NT2/D1 (cell line): ENCODE results near the gene ST3GAL4.
"Not testable (repeated sequence)": the region's sequence is repeated elsewhere in the genome, so short reads cannot be mapped to it uniquely, and the experiment has no call there.

Source experiments
- DNase-seq: peaks from one replicate; pipeline ENCODE4 v3.0.0-alpha.2; 2011; ENCODE audit warnings: low read depth, low spot score
- H3K27me3 ChIP-seq: 2 replicates; pipeline ENCODE4 v1.6.0; 2011; ENCODE audit warnings: mild to moderate bottlenecking; ENCODE audit not compliant: insufficient read length, insufficient read depth
- H3K36me3 ChIP-seq: 2 replicates; pipeline ENCODE4 v1.6.1; 2011; ENCODE audit warnings: mild to moderate bottlenecking, low read length, mixed read lengths; ENCODE audit not compliant: insufficient read depth, insufficient read length
- H3K4me1 ChIP-seq: 2 replicates; pipeline ENCODE4 v1.5.1; 2011; ENCODE audit not compliant: insufficient read depth, insufficient read length
- H3K4me3 ChIP-seq: 2 replicates; pipeline ENCODE4 v1.5.1; 2011; ENCODE audit warnings: low read depth; ENCODE audit not compliant: insufficient read length
- H3K9ac ChIP-seq: 2 replicates; pipeline ENCODE4 v1.6.0; 2011; ENCODE audit warnings: low read depth; ENCODE audit not compliant: insufficient read length
- H3K9me3 ChIP-seq: 2 replicates; pipeline ENCODE4 v1.5.1; 2011; ENCODE audit warnings: mild to moderate bottlenecking, low read length; ENCODE audit not compliant: insufficient read depth
- SUZ12 ChIP-seq: IDR thresholded peaks from 2 replicates; pipeline ENCODE4 v1.6.1; 2011; ENCODE audit not compliant: insufficient read length, insufficient read depth; ENCODE audit errors: extremely low read depth
- YY1 ChIP-seq: IDR thresholded peaks from 2 replicates; pipeline ENCODE4 v1.6.1; 2011; ENCODE audit not compliant: insufficient read length, insufficient read depth
- ZNF274 ChIP-seq: IDR thresholded peaks from 2 replicates; pipeline ENCODE4 v1.6.1; 2011; ENCODE audit warnings: mild to moderate bottlenecking, low read depth, low read length

Gene ST3GAL4

DNA sequence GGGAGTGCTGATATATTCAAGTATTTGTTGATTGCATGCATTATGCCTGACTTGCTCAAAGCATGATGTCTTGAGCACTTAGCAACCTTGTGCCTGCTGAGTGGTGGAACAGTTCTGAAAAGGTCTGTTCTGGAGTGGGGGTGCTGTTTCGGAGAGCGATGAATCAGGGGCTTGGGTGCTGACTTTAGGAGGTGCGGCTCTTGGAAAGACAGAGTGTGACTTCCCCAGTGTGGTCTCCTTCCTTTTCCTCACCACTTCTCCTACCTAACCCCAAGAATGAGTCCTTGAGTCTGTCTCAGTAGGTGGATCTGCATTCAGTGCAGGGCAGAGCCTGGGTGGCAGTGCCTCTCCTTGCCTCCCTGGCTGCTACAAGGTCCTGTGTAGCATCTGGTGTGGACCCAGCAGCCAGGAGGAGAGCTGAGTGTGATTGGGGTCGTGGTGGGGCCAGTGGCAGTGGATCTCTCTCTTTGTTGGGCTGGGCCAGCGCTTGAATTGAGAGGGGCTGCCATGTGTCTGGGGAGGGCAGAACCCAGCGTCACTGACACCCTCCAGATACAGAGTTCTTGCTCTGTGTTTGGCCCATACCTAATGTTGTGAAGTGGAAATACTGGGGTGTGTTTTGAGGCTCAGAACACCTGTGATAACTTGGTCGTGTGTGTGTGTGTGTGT lies 35.9 kb downstream of the ST3GAL4 start:
- no peak overlapping the region for H3K9ac ChIP-seq
- peaks cover 12% of the 10 kb centered on the region for H3K4me1 ChIP-seq
- no peaks in the 10 kb centered on the region for H3K9me3 ChIP-seq
- no peak overlapping the region for H3K4me3 ChIP-seq
- no peak for TF ChIP-seq SUZ12
- TF ChIP-seq YY1: no peak
- no peak for TF ChIP-seq ZNF274
- H3K36me3 ChIP-seq: no peaks in the 10 kb centered on the region
- no peaks in the 10 kb centered on the region for H3K27me3 ChIP-seq
- no peak for DNase-seq

DNA sequence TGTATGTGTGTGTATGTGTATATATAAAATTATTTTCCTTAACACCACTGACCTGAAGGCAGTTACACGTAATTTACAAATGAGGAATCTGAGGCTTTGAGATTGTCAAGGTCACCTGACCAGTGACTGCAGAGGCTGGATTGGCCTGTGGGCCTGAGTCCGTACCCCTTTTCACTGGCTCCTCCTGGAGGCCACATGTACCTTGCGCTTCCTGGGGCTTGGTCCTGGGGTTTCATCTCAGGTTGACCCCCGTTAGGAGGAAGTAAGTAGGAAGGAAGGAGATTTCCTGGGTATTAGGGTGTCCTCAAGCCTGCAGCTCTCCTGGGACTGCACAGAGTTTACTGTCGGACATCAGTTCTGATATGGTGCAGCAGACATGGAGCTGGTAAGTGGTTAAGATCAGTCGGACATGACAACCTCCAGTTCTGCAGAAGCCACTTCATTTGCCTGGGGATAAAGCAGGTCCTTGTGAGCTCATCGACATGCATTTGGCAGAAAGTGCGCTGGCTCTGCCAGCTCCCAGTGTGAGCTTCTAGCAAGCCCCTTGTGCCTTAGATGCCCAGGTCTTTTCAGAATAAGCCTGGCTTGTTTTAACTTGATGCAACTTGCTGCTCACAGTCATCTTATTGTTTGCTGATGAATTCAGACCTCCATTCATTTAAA lies 36.6 kb downstream of the ST3GAL4 start:
- DNase-seq: no peak
- H3K9ac ChIP-seq: no peak overlapping the region

DNA sequence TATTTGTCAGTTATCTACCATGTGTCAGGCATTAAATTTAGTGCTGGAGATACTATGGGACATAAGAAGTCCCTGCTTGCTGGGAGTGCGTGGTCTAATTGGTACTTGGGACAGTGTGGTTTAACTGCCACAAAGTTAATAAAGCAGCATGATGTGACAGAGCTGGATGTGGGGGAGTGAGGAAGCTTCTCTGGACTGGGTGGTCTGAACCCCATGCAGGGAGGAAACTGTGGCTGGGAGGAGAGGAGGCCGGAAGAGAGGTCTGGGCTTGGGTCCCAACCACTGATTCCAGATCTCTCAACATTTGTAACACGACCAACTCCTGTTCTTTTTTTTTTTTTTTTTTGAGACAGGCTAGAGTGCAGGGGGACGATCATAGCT lies 37.1 kb downstream of the ST3GAL4 start:
- Histone ChIP-seq H3K9me3 (no peaks in the 10 kb centered on the region), H3K4me3 (no peak overlapping the region), H3K36me3 (no peaks in the 10 kb centered on the region), H3K4me1 (peaks cover 6% of the 10 kb centered on the region), H3K27me3 (no peaks in the 10 kb centered on the region), H3K9ac (no peak overlapping the region)
- TF ChIP-seq YY1 (no peak), ZNF274 (no peak), SUZ12 (no peak)
- no peak for DNase-seq

More for the DNA sequence above, 36.6 kb downstream of the ST3GAL4 start:
- Histone ChIP-seq H3K4me1 (peaks cover 6% of the 10 kb centered on the region), H3K4me3 (no peak overlapping the region), H3K9me3 (no peaks in the 10 kb centered on the region), H3K27me3 (no peaks in the 10 kb centered on the region), H3K36me3 (no peaks in the 10 kb centered on the region)
- no peak for TF ChIP-seq SUZ12

DNA sequence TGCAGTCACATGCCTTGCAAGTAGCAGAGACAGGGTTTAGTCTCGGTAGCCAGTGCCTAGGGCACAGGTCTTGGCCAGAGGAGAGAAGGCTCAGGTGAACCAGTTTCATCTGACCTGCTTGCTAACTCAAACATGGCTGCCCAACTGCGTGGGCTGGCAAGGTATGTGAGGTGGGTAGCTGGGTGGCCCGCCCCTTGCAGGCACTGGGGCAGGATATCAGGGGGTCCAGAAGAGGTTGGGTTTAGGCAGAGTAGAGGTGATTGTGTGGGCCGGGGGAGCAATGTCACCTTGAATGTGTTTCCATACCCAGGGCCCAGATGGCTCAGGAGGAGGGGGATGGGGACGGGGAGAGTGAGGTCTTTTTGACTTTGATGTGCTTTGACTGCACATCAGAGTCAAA lies 37.7 kb downstream of the ST3GAL4 start:
- DNase-seq: no peak
- H3K4me1 ChIP-seq: peaks cover 6% of the 10 kb centered on the region
- H3K9ac ChIP-seq: no peak overlapping the region
- H3K27me3 ChIP-seq: no peaks in the 10 kb centered on the region
- no peaks in the 10 kb centered on the region for H3K9me3 ChIP-seq
- H3K4me3 ChIP-seq: no peak overlapping the region
- H3K36me3 ChIP-seq: no peaks in the 10 kb centered on the region
- no peak for TF ChIP-seq SUZ12
- no peak for TF ChIP-seq YY1

DNA sequence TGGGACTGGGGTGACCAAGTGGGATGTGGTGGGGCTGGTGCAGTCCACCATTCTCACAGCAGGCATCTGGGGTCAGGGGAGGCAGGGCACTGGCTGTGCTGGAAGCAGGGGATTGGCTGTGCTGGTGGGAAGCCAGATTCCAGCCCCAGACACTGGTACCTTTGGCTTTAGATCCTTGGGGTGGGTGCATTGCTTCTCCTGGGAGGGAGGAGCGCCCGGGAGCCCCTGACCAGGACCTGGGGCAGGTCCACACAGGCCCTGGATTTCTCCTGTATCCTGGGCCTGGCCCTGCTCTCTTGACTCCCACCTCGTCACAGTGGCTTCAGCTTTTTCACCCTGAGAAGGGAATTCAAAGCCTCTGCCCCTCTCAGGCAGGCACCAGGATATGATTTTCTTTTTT lies 38.5 kb downstream of the ST3GAL4 start:
- no peak overlapping the region for H3K4me3 ChIP-seq
- H3K27me3 ChIP-seq: no peaks in the 10 kb centered on the region
- TF ChIP-seq YY1 (no peak), SUZ12 (no peak), ZNF274 (no peak)
- no peaks in the 10 kb centered on the region for H3K36me3 ChIP-seq
- no peak overlapping the region for H3K9ac ChIP-seq
- H3K4me1 ChIP-seq: peaks cover 6% of the 10 kb centered on the region
- H3K9me3 ChIP-seq: no peaks in the 10 kb centered on the region
- DNase-seq: no peak

DNA sequence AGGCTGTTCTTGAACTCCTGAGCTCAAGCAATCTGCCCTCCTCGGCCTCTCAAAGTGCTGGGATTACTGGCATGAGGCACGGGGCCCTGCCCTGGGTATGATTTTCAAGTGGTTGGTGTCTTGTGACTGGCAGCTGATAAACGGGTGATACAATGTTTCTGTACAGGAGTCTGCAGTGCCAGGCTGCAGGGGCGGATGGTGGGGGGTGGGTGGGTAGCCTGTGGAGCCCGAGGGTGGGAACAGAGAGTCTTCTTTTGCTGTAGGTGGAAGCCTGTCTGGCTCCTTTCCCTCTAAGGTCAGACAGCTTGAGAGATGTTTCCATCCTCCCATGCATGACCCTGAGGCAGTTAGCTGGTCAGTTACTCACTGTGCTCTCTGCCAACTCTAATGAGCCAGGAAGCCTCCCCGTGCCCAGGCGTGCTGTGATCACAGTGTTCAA lies 39.2 kb downstream of the ST3GAL4 start:
- H3K9me3 ChIP-seq, H3K4me1 ChIP-seq, H3K36me3 ChIP-seq, H3K4me3 ChIP-seq, DNase-seq, H3K27me3 ChIP-seq, H3K9ac ChIP-seq: not testable (repeated sequence)

DNA sequence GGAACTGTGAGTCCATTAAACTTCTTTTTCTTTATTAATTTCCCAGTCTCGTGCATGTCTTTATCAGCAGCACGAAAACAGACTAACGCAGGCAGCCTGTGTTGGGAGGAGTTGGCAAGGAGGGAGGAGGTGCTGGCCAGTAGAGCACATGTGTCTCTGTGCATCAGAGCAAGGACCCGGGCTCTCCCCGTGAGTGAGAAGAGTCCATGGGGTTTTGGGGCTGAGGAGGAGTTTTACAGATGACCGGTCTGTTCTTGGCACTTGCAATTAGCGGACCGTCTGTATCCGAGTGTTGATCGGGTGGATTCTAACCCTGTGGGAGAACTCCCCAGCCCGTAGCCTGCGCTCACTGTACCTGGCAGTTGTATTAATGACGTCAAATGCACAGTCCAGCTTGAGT lies 40.3 kb downstream of the ST3GAL4 start:
- not testable (repeated sequence) for H3K4me1 ChIP-seq, H3K36me3 ChIP-seq, H3K27me3 ChIP-seq, H3K4me3 ChIP-seq, H3K9ac ChIP-seq, DNase-seq, H3K9me3 ChIP-seq

DNA sequence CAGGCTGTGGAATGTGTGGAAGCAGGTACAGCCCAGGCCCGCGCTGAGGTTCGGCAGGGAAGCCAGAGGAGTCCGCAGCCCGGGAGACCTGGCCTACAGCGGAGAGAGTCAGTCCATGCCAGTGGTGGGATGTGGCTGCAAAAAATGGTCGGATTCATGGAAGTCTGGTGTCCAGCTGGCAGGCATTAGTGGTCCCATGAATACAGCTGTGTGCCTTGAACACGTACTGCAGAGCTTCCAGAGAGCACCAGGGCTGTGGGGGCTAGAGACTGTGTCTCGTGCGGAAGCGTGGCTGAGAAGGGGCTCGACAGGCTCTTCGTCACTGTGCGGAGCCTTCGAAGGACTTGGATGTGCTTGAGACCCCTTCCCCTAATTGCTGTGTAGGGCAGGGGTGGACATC lies 40.8 kb downstream of the ST3GAL4 start:
- not testable (repeated sequence) for H3K27me3 ChIP-seq, H3K36me3 ChIP-seq, H3K4me3 ChIP-seq, DNase-seq, H3K9me3 ChIP-seq, H3K9ac ChIP-seq, H3K4me1 ChIP-seq
